NCI-H460 (cell line): ENCODE measurements around the gene SRCAP. TPM values are rescaled to one million over a fixed set of nuclear protein-coding genes. Genes with fewer than 3 reads are reported as not detected.
"Not testable (repeated sequence)": the region's sequence is repeated elsewhere in the genome, so short reads cannot be mapped to it uniquely, and the experiment has no call there.

Experiments used
- DNase-seq: peaks from one replicate; pipeline ENCODE4 v3.0.0-alpha.2; 2016; ENCODE audit warnings: low read depth; ENCODE audit errors: extremely low read depth
- total RNA-seq: library from RNA; depleted of rRNA; stranded (reverse); fragments of >200 nt; shearing (Covaris generic); gene quantifications from 2 replicates; pipeline ENCODE4 v1.2.3, GENCODE V29; 2014

SRCAP gene
- total RNA-seq, 1 experiment from 2014 or later: 5.5 TPM

GRCh38 chr16:30697264-30698138 is 1.5 kb upstream of the SRCAP start:
- DNase-seq: no peak

GRCh38 chr16:30698139-30698815 is 694 bp upstream of the SRCAP start:
- peak; percentile 96 for DNase-seq

GRCh38 chr16:30699615-30700099 is 686 bp downstream of the SRCAP start:
- DNase-seq: no peak

- no peak for DNase-seq
Observed at GRCh38 chr16:30700491-30700890, 1.5 kb downstream of the SRCAP start.

GRCh38 chr16:30700971-30701370 is 2.0 kb downstream of the SRCAP start:
- no peak for DNase-seq

- not testable (repeated sequence) for DNase-seq
Observed at GRCh38 chr16:30703071-30703470, 4.1 kb downstream of the SRCAP start.

GRCh38 chr16:30703971-30704370 is 5.0 kb downstream of the SRCAP start:
- DNase-seq: no peak

- DNase-seq: no peak
Observed at GRCh38 chr16:30706046-30706445, 7.1 kb downstream of the SRCAP start.

GRCh38 chr16:30710971-30711370 is 12.0 kb downstream of the SRCAP start:
- DNase-seq: no peak

- no peak for DNase-seq
Observed at GRCh38 chr16:30711712-30712111, 12.7 kb downstream of the SRCAP start.

- no peak for DNase-seq
Observed at GRCh38 chr16:30715750-30716445, 16.9 kb downstream of the SRCAP start.

GRCh38 chr16:30720086-30720485 is 21.1 kb downstream of the SRCAP start:
- DNase-seq: no peak

- no peak for DNase-seq
Observed at GRCh38 chr16:30720694-30721093, 21.7 kb downstream of the SRCAP start.

GRCh38 chr16:30721167-30721566 is 22.2 kb downstream of the SRCAP start:
- DNase-seq: no peak

GRCh38 chr16:30721606-30722005 is 22.6 kb downstream of the SRCAP start:
- no peak for DNase-seq

- DNase-seq: no peak
Observed at GRCh38 chr16:30722443-30722842, 23.5 kb downstream of the SRCAP start.

- no peak for DNase-seq
Observed at GRCh38 chr16:30722916-30723315, 23.9 kb downstream of the SRCAP start.

- DNase-seq: no peak
Observed at GRCh38 chr16:30723725-30724355, 24.9 kb downstream of the SRCAP start.

GRCh38 chr16:30724641-30725417 is 25.9 kb downstream of the SRCAP start:
- DNase-seq: no peak

GRCh38 chr16:30725418-30725792 is 26.4 kb downstream of the SRCAP start:
- no peak for DNase-seq
